ENCODE measurements around the gene KIAA1217.

GRCh38 chr10:24333736-24334135 lies 124.8 kb downstream of the KIAA1217 start:
- TF ChIP-seq CTCF (IDR thresholded peaks at IDR 0.05), result no peak
- peak in 1 of 2 experiments; percentile 38; a peak in 1 of 4 replicates for TF ChIP-seq EP300 (IDR thresholded peaks at IDR 0.05; ENCODE audit: borderline replicate concordance in 1 of 2, low read depth in 1 of 2, low read length in 1 of 2)
- no peak for TF ChIP-seq USF1 (IDR thresholded peaks at IDR 0.05; ENCODE audit: borderline replicate concordance, low read depth)
- TF ChIP-seq POLR2AphosphoS5 (IDR thresholded peaks at IDR 0.05; ENCODE audit: low read depth, low read length), result no peak
- no peak for TF ChIP-seq MEF2A (IDR thresholded peaks at IDR 0.05; ENCODE audit: borderline replicate concordance, low read depth)
- no peak for TF ChIP-seq RAD21 (IDR thresholded peaks at IDR 0.05; ENCODE audit: low read length)
- TF ChIP-seq GABPA (IDR thresholded peaks at IDR 0.05; ENCODE audit: low read depth), result no peak
- TF ChIP-seq, protein P1, sequence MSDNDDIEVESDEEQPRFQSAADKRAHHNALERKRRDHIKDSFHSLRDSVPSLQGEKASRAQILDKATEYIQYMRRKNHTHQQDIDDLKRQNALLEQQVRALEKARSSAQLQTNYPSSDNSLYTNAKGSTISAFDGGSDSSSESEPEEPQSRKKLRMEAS (IDR thresholded peaks at IDR 0.05; ENCODE audit: low read depth), result peak; percentile 32; the same call in 1 of the 2 replicates
- TF ChIP-seq SIN3A (IDR thresholded peaks at IDR 0.05; ENCODE audit: borderline replicate concordance, low read depth, low read length), result no peak
- TF ChIP-seq NFIC (IDR thresholded peaks at IDR 0.05; ENCODE audit: borderline replicate concordance), result no peak
- TF ChIP-seq IRF3 (IDR thresholded peaks at IDR 0.05; ENCODE audit: low read depth, low read length), result no peak
- TF ChIP-seq RXRA (IDR thresholded peaks at IDR 0.05; ENCODE audit: borderline replicate concordance, low read depth), result no peak
- TF ChIP-seq YY1 (IDR thresholded peaks at IDR 0.05; ENCODE audit: low read depth), result no peak
- TF ChIP-seq RFX5 (IDR thresholded peaks at IDR 0.05; ENCODE audit: low read length), result no peak
